GM10248 (cell line): ENCODE measurements around the gene TNFRSF4.

Experiments
- CTCF ChIA-PET: fragments of 300-600 bp; sonication (Branson Sonifier 250); formaldehyde crosslinking; extraction: SDS; loops from one replicate; lab custom pipeline; 2021; ENCODE audit warnings: antibody characterized with exemption; lab: Yijun Ruan, JAX
- POLR2A ChIA-PET: fragments of 350-650 bp; sonication (Branson Sonifier 250); formaldehyde crosslinking; extraction: SDS; loops from one replicate; lab custom pipeline; 2020; ENCODE audit warnings: antibody characterized with exemption; lab: Yijun Ruan, JAX
- DNase-seq: peaks from one replicate; pipeline ENCODE4 v3.0.0; 2012; ENCODE audit errors: extremely low spot score
- CTCF ChIP-seq: IDR thresholded peaks from 2 replicates; pipeline ENCODE4 v1.5.1; 2012; ENCODE audit warnings: mild to moderate bottlenecking, low read depth; ENCODE audit errors: extremely low read depth, missing control alignments, control extremely low read depth

The TNFRSF4 gene

GRCh38 chr1:1259540-1259939 lies 45.6 kb upstream of the TNFRSF4 start:
- no peak for TF ChIP-seq CTCF
- ChIA-PET POLR2A (no interaction called here), CTCF (interaction anchor here (1.5 to 1.8 kb wide), 3 partner anchors 9 to 275 kb away, joined by 3 to 6 read pairs (median 3); no protein-coding TSS in a partner anchor)
- no peak for DNase-seq

GRCh38 chr1:1259119-1259488 lies 45.2 kb upstream of the TNFRSF4 start:
- CTCF ChIA-PET, result no interaction called here
- POLR2A ChIA-PET, result no interaction called here
- DNase-seq, result no peak
- TF ChIP-seq CTCF, result no peak

GRCh38 chr1:1256956-1257871 lies 43.3 kb upstream of the TNFRSF4 start:
- CTCF ChIA-PET, result interaction anchor here (1.2 kb wide), 1 partner anchor 180 kb away, joined by 3 read pairs; no protein-coding TSS in a partner anchor
- POLR2A ChIA-PET, result no interaction called here
- DNase-seq, result no peak
- no peak for TF ChIP-seq CTCF

GRCh38 chr1:1255611-1256010 lies 41.7 kb upstream of the TNFRSF4 start:
- no peak for DNase-seq
- CTCF ChIA-PET, result no interaction called here
- TF ChIP-seq CTCF, result no peak
- POLR2A ChIA-PET, result no interaction called here

GRCh38 chr1:1255078-1255477 lies 41.1 kb upstream of the TNFRSF4 start:
- DNase-seq, result no peak
- ChIA-PET POLR2A (interaction anchor here (0.5 kb wide), 1 partner anchor 11 kb away, joined by 3 read pairs; no protein-coding TSS in a partner anchor), CTCF (interaction anchor here (1.0 kb wide), 1 partner anchor 132 kb away, joined by 4 read pairs; no protein-coding TSS in a partner anchor)
- no peak for TF ChIP-seq CTCF

- no peak for TF ChIP-seq CTCF
- ChIA-PET POLR2A (no interaction called here), CTCF (interaction anchor here (1.0 kb wide), 1 partner anchor 132 kb away, joined by 4 read pairs; no protein-coding TSS in a partner anchor)
- DNase-seq, result no peak
Observed at GRCh38 chr1:1254667-1254998, 40.7 kb upstream of the TNFRSF4 start.
